Esophagus muscularis mucosa (tissue), 3 donors: ENCODE measurements around the gene NACAD.

ENCODE experiments used
- CTCF ChIP-seq, 3 experiments: fragments of 200-600 bp in 2 of 3; fragments of 450-650 bp in 1 of 3; sonication (generic) in 2 of 3; IDR thresholded peaks; one replicate each; pipeline ENCODE4 v1.5.1; 2017 to 2019; ENCODE audit warnings: antibody characterized with exemption in 3 of 3, mild to moderate bottlenecking in 2 of 3, moderate library complexity in 1 of 3
- POLR2A ChIP-seq: fragments of 450-650 bp; IDR thresholded peaks from one replicate; pipeline ENCODE4 v1.6.1; 2017; ENCODE audit warnings: antibody characterized with exemption, moderate library complexity, mild to moderate bottlenecking, low read depth

DNA sequence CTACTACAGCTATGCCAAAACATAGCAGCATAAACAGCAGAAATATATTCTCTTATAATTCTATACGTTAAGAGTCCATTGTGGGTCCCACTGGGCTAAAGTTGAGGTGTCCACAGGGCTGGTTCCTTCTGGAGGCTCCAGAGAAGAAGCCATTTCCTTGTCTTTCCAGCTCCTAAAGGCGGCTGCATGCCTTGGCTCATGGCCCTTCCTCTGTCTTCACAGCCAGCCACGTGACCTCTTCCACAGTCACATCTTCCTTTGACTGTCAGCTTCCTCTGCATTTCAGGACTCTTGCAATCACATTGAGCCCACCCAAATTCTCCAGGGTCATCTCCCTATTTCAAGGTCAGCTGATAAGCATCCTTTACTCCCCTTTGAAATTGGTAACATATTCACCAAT is 17.2 kb downstream of the NACAD start:
- no peak for TF ChIP-seq POLR2A
- TF ChIP-seq CTCF (IDR thresholded peaks at IDR 0.05), result no peak
